GM12878 (cell line): ENCODE data around the gene DLG1. TPM values are rescaled to one million over a fixed set of nuclear protein-coding genes. Genes with fewer than 3 reads are reported as not detected.

Experiments
- ATAC-seq: fragments of 200-7000 bp; cut with Tn5 transposase; 3 replicates; pipeline ENCODE4 v1.9.1; 2020; ENCODE audit warnings: mild to moderate bottlenecking, moderate library complexity
- BruUV-seq: library from RNA; stranded (reverse); fragments of 400-500 nt; replicated peaks from 2 replicates; lab custom pipeline; 2021; lab: Mats Ljungman, UMichigan
- CTCF ChIA-PET: fragments of 300-600 bp; sonication (Branson Sonifier 250); formaldehyde crosslinking; extraction: SDS; loops from one replicate; lab custom pipeline; 2021; ENCODE audit warnings: inconsistent platforms; lab: Yijun Ruan, JAX
- POLR2A ChIA-PET: fragments of 350-600 bp; formaldehyde crosslinking; extraction: SDS; loops from one replicate; lab custom pipeline; 2021; ENCODE audit warnings: inconsistent platforms; lab: Charles Lee
- RAD21 ChIA-PET: fragments of 300-600 bp; sonication (Branson Sonifier 250); formaldehyde crosslinking; loops from one replicate; lab custom pipeline; 2023; ENCODE audit warnings: antibody characterized with exemption; ENCODE audit not compliant: unreplicated experiment; lab: Charles Lee
- SMC1A ChIA-PET: fragments of 300-600 bp; sonication (Branson Sonifier 250); formaldehyde crosslinking; loops from one replicate; lab custom pipeline; 2023; ENCODE audit not compliant: unreplicated experiment, uncharacterized antibody; lab: Charles Lee
- DNase-seq: peaks from one replicate; pipeline ENCODE4 v3.0.0-alpha.2; 2011; ENCODE audit warnings: low read depth, low spot score
- FAIRE-seq: peaks from 3 replicates; lab custom pipeline; 2011; peaks lifted over from hg19 to GRCh38; lab: Jason Lieb, UNC
- H2AFZ ChIP-seq: 2 replicates; pipeline ENCODE4 v1.6.0; 2011; ENCODE audit warnings: low read depth, low read length, control low read depth; ENCODE audit not compliant: control insufficient read depth
- H3K27ac ChIP-seq: 2 replicates; pipeline ENCODE4 v1.5.1; 2011; ENCODE audit warnings: control low read depth; ENCODE audit not compliant: control insufficient read depth, insufficient read depth
- H3K27me3 ChIP-seq, 2 experiments: replicated peaks in 1 of 2; 2 replicates each; pipeline versions ENCODE4 v1.6.0 to v1.6.1; 2011; ENCODE audit warnings: low read length in 1 of 2; ENCODE audit not compliant: control insufficient read depth in 2 of 2, insufficient read depth in 2 of 2
- H3K36me3 ChIP-seq, 2 experiments: 2 replicates each; pipeline ENCODE4 v1.5.1; 2011; ENCODE audit warnings: low read length in 1 of 2; ENCODE audit not compliant: control insufficient read depth in 2 of 2, insufficient read depth in 2 of 2
- H3K4me1 ChIP-seq: 2 replicates; pipeline ENCODE4 v1.6.1; 2011; ENCODE audit warnings: mild to moderate bottlenecking, low read length, moderate library complexity, mixed read lengths; ENCODE audit not compliant: control insufficient read depth, insufficient read depth
- H3K4me2 ChIP-seq: 2 replicates; pipeline ENCODE4 v1.6.0; 2011; ENCODE audit warnings: control low read depth; ENCODE audit not compliant: control insufficient read depth, insufficient read depth
- H3K4me3 ChIP-seq: fragments of 200-600 bp; sonication (generic); 2 replicates; pipeline ENCODE4 v1.5.1; 2016
- H3K79me2 ChIP-seq: 2 replicates; pipeline ENCODE4 v1.6.0; 2011; ENCODE audit warnings: low read length; ENCODE audit not compliant: control insufficient read depth, insufficient read depth
- H3K9ac ChIP-seq: 2 replicates; pipeline ENCODE4 v1.8.0; 2011; ENCODE audit warnings: low read length, control low read depth, mixed read lengths; ENCODE audit not compliant: control insufficient read depth, insufficient read depth
- H3K9me3 ChIP-seq: replicated peaks from 3 replicates; pipeline ENCODE4 v1.5.1; 2011; ENCODE audit warnings: mild to moderate bottlenecking, low read length; ENCODE audit not compliant: control insufficient read depth, insufficient read depth
- H4K20me1 ChIP-seq: 2 replicates; pipeline ENCODE4 v1.6.0; 2011; ENCODE audit not compliant: control insufficient read depth, insufficient read depth
- CBX3 ChIP-seq: fragments of 200-600 bp; sonication (generic); IDR thresholded peaks from 2 replicates; pipeline ENCODE4 v1.6.1; 2016; ENCODE audit warnings: low read depth, borderline replicate concordance
- FOXK2 ChIP-seq: fragments of 450-650 bp; IDR thresholded peaks from 2 replicates; pipeline ENCODE4 v1.6.1; 2017; ENCODE audit warnings: mild to moderate bottlenecking, moderate library complexity
- MAX ChIP-seq: IDR thresholded peaks from 2 replicates; pipeline ENCODE4 v1.6.1; 2012; ENCODE audit warnings: low read depth, low read length, improper control_type of control experiment
- NR2C2 ChIP-seq: IDR thresholded peaks from 2 replicates; pipeline ENCODE4 v1.6.1; 2011; ENCODE audit warnings: borderline replicate concordance, low read depth; ENCODE audit not compliant: control insufficient read depth, insufficient read length
- NR2F1 ChIP-seq: fragments of 450-650 bp; conservative IDR thresholded peaks from 2 replicates; pipeline ENCODE4 v1.6.1; 2017; ENCODE audit warnings: mild to moderate bottlenecking
- SUZ12 ChIP-seq: fragments of 200-600 bp; sonication (generic); IDR thresholded peaks from one replicate; pipeline ENCODE4 v1.6.1; 2018; ENCODE audit warnings: antibody characterized with exemption, mild to moderate bottlenecking; ENCODE audit not compliant: unreplicated experiment
- TAF1 ChIP-seq: IDR thresholded peaks from 2 replicates; pipeline ENCODE4 v1.6.1; 2011; ENCODE audit warnings: mild to moderate bottlenecking, low read depth, low read length, borderline replicate concordance
- USF1 ChIP-seq: IDR thresholded peaks from 2 replicates; pipeline ENCODE4 v1.6.1; 2011; ENCODE audit warnings: borderline replicate concordance, low read depth, mild to moderate bottlenecking, moderate library complexity, mixed read lengths, low read length; ENCODE audit not compliant: insufficient read depth; ENCODE audit errors: extremely low read length
- USF2 ChIP-seq: IDR thresholded peaks from 2 replicates; pipeline ENCODE4 v1.6.1; 2011; ENCODE audit warnings: low read depth, low read length, improper control_type of control experiment, borderline replicate concordance
- YBX1 ChIP-seq: fragments of 450-650 bp; IDR thresholded peaks from 2 replicates; pipeline ENCODE4 v1.6.1; 2016; ENCODE audit warnings: antibody characterized with exemption
- ZNF24 ChIP-seq: fragments of 450-650 bp; IDR thresholded peaks from 2 replicates; pipeline ENCODE4 v1.6.1; 2017; ENCODE audit warnings: antibody characterized with exemption, mild to moderate bottlenecking
- ZSCAN29 ChIP-seq: fragments of 450-650 bp; IDR thresholded peaks from 2 replicates; pipeline ENCODE4 v1.6.1; 2017; ENCODE audit warnings: mild to moderate bottlenecking, moderate library complexity
- WGBS: methylation state at CpG from one replicate; pipeline ENCODE4 v1.1.6; 2016; ENCODE audit warnings: low lambda C conversion rate; ENCODE audit not compliant: insufficient replicate concordance, insufficient coverage; ENCODE audit errors: missing lambda C conversion rate; 5-methylcytosine and 5-hydroxymethylcytosine counted together
- in situ Hi-C: fragments of 300-500 bp; cut with MboI; formaldehyde crosslinking; loops from 9 replicates; pipeline ENCODE4 v1.14.3; 2018; ENCODE audit warnings: mixed read lengths
- intact Hi-C: fragments of 100-400 bp; cut with micrococcal nuclease; formaldehyde crosslinking; loops from one replicate; pipeline ENCODE4 v1.14.2; 2022; ENCODE audit not compliant: unreplicated experiment
- polyA plus RNA-seq, 11 experiments: library from polyadenylated mRNA; depleted of rRNA in 4 of 11; unstranded in 6 of 11; stranded (reverse) in 5 of 11; fragments of >200 nt; fragmentation: Nextera tagmentation in 4 of 11; fragmentation: Illumina TruSeq in 1 of 11; extraction: Ambion mirVana in 4 of 11; extraction: Trizol in 1 of 11; gene quantifications; 1 replicate in 1 of 11; 2 replicates in 10 of 11; pipeline versions ENCODE4 v1.2.1 to v1.2.3, GENCODE V29; 2011 to 2016; ENCODE audit warnings: inconsistent platforms in 2 of 11, missing spikeins in 2 of 11, low read depth in 1 of 11
- total RNA-seq, 4 experiments: library from RNA; depleted of rRNA in 3 of 4; stranded (reverse); fragments of >200 nt in 3 of 4; fragmentation: Illumina TruSeq in 1 of 4; extraction: Trizol in 1 of 4; gene quantifications; 2 replicates each; pipeline versions ENCODE4 v1.2.1 to v1.2.3, GENCODE V29; 2013 to 2021

DLG1 gene
- total and polyA plus RNA-seq, 10 of the 15 experiments (the other 5 are each of a cell fraction or from before 2014, with no cell fraction given), result 9.2 to 63.1 (median 40.1) TPM

- BruUV-seq, result no TSS peak
- Histone ChIP-seq H4K20me1 (no peaks in the 10 kb centered on the region), H2AFZ (no peak overlapping the region), H3K4me2 (no peak overlapping the region), H3K9ac (no peak overlapping the region), H3K9me3 (no peaks in the 10 kb centered on the region), H3K79me2 (no peaks in the 10 kb centered on the region), H3K36me3 (no peaks in the 10 kb centered on the region), H3K27me3 (no peaks in the 10 kb centered on the region), H3K4me1 (no peaks in the 10 kb centered on the region), H3K4me3 (no peak overlapping the region), H3K27ac (no peak overlapping the region)
- 72% methylated on average over 30 of the region's 30 CpGs for WGBS
- intact Hi-C loops (no loop called here), in situ Hi-C loops (no loop called here)
- DNase-seq, result no peak
- no peak for ATAC-seq
- ChIA-PET SMC1A (no interaction called here), CTCF (no interaction called here), POLR2A (no interaction called here), RAD21 (no interaction called here)
- no peak for FAIRE-seq
- TF ChIP-seq ZSCAN29 (no peak), USF1 (no peak), ZNF24 (no peak), TAF1 (no peak), NR2F1 (no peak)
Measured at GRCh38 chr3:197010556-197011351, 287.7 kb downstream of the DLG1 start.

- ChIA-PET RAD21 (interaction anchor here (1.4 kb wide), 1 partner anchor 13 kb away, joined by 6 read pairs; no protein-coding TSS in a partner anchor), CTCF (interaction anchor here (0.9 kb wide), 1 partner anchor 24 kb away, joined by 3 read pairs; no protein-coding TSS in a partner anchor), SMC1A (no interaction called here), POLR2A (interaction anchor here (1.1 kb wide), 2 partner anchors 8 to 14 kb away, joined by 3 read pairs; no protein-coding TSS in a partner anchor)
- no peaks in the 10 kb centered on the region for H3K9me3 ChIP-seq
- DNase-seq, result no peak
- no TSS peak for BruUV-seq
- no peaks in the 10 kb centered on the region for H3K4me1 ChIP-seq
- no peaks in the 10 kb centered on the region for H3K27me3 ChIP-seq
- 77% methylated on average over 18 of the region's 20 CpGs for WGBS
- H3K4me3 ChIP-seq, result no peak overlapping the region
- H3K9ac ChIP-seq, result no peak overlapping the region
- H3K79me2 ChIP-seq, result no peaks in the 10 kb centered on the region
- FAIRE-seq, result no peak
- no peak overlapping the region for H2AFZ ChIP-seq
- intact Hi-C loops (no loop called here), in situ Hi-C loops (no loop called here)
- H3K4me2 ChIP-seq, result no peak overlapping the region
- H4K20me1 ChIP-seq, result no peaks in the 10 kb centered on the region
- H3K27ac ChIP-seq, result no peak overlapping the region
- ATAC-seq, result no peak
- H3K36me3 ChIP-seq, result no peaks in the 10 kb centered on the region
- no peak for TF ChIP-seq NR2C2
- TF ChIP-seq MAX, result no peak
- TF ChIP-seq USF2, result no peak
- no peak for TF ChIP-seq FOXK2
- TF ChIP-seq CBX3, result no peak
- no peak for TF ChIP-seq YBX1
- TF ChIP-seq SUZ12, result no peak
Measured at GRCh38 chr3:197009532-197010019, 288.8 kb downstream of the DLG1 start.
